Activated CD8-positive, alpha-beta memory T cell treated with anti-CD3 and anti-CD28 coated beads for 24 hours (primary cell): ENCODE results near the gene OR10AD1.

ENCODE experiments used
- DNase-seq: peaks from one replicate; pipeline ENCODE4 v3.0.0-alpha.2; 2020

OR10AD1 gene

DNA sequence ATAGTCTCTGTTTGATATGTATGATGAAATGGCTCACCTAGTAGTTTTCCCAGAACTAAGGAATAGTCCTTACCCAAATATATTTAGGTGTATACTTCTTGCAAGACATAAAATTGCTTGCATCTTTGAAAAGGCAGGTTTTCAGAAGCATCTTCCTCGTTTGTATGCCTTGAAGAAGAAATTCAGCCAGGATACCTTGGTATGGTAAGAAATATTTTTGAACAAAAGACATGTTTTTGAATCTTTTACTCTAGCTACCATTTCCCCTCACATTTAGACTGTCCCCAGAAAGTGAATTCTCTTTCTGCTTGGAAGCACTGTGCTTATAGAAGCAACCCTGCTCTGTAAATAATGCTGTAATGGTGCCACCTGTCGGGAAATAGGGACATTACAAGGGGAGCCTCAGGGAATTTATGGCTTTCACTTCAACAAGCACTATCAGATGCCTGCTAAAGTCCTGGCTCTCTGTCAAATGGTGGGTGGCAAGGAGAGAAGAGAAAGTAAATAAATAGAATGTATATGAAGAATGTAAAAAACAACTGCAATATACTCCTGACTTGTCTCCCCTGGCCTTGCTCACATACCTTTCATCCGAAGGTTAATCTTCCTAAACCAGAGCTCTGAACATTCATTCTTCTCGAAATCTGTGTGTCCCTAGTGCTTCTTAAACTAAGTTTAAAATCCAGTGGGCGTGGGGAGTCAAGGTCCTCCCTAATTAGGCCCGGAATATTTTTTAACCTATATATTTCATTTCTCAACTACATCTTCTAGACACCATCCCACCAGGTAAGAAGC lies 13.6 kb downstream of the OR10AD1 start:
- DNase-seq: peak; percentile 85

DNA sequence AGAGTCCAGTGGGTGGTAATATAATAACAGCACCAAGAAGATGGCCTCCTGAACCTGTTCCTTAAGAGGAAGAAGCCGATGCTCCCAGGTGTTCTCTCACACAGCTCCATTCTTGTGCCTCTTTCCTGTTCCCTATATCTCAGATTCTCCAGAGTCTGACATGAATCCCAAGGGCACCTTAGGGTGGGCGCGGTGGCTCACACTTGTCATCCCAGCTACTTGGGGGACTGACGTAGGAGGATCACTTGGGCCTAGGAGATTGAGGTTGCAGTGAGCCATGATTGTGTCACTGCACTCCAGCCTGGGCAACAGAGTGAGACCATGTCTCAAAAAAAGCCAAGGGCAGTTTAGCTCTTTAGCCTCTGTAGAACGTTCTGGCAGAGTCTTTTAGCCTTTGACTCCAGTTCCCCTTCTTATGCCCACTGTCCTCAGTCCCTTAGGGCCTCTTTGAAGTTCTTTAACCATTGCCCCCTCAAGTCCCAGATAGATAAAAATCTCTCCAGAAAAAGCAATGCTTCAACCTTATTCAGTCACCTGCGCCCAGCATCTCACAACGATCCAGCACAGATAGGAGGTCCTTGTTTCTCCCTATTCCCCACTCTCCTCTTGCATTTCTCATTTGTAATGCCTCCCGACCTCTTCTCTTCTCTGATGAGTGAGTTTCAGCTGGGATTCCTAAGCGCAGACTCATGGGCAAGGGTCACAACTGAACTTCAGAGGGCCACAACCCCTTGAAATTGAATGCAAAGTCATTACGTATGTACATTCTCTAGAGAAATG lies 15.0 kb downstream of the OR10AD1 start:
- DNase-seq: no peak

GRCh38 chr12:48185181-48185919 lies 17.7 kb downstream of the OR10AD1 start:
- DNase-seq: no peak

DNA sequence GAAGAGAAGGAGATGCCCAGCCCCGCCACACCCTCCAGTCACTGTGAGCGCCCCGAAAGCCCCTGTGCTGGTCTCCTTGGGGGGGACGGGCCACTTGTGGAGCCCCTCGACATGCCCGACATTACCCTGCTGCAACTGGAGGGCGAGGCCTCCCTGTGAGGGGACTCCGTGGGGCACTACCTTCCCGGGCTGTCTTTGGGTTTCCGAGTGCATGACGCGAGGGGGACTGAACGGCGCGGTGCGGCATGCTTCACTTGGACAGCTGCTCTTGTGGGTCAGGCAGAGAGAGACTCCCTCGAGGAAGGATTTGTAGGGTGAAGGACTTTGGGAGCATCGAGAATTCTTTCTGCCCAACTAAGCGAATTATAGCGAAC lies 18.6 kb downstream of the OR10AD1 start:
- DNase-seq: peak; percentile 59

GRCh38 chr12:48183876-48184548 lies 19.1 kb downstream of the OR10AD1 start:
- DNase-seq: no peak

DNA sequence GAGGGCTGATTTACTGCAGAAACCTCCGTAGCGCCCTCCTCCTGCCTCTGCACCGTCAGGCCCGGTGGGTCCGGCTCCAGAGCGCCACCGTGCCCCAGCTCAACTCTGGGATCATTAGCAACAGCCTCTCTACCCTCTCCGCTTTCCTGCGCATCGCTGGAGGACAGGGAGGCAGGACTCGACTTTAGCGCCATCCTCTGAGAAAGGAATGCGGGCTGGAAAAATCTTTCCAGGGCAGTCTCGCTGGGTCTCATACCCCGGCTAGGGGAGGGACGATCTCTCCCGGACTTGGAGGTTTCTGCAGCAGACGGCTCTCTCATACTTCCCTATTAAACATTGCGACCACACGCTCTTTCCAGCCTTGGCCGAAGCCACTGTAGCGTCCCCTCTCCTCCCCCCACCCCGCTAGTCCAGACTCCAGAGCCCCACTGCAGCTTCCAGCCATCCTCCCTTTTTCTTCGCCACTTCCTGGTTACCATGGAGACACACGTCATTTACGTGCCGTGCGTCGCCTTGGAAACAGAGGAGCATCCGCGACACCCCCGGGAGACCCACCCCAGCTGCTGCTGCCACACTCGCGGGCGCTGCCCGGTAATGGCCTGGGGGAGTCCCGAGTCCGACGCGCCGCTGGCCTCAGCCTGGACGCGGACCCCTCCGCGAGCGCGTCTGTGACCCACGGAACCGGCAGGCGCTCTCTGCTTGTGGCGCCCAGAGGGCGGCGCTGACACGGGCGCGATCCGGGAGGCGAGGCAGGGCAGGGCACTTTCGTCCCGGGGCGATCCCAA lies 19.8 kb downstream of the OR10AD1 start, which contains the start of gene CCDC184:
Gene CCDC184 (plus strand): TSS at position 554 of the 785 bp plus-strand sequence. CDS start 479 bp downstream, outside the sequence.
- peak; percentile 89 for DNase-seq

DNA sequence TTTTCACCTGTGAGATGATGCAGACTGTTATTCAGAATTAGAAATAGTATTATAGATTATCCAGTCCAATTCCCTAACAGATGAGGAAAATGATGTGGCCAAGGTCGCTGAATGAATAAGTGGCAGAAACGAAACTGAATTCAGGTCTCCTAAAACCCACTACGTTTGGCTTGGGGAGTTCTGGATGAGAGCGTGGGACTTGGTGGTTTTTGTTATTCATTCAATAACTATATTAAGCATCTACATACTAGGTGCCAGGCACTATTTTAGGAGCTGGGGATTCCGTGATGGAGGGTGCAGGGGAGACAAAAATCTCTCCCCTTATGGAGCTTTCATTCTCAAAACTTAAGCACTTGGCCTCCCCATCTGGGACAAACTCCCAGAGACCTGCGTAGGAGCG lies 20.5 kb downstream of the OR10AD1 start:
- no peak for DNase-seq

DNA sequence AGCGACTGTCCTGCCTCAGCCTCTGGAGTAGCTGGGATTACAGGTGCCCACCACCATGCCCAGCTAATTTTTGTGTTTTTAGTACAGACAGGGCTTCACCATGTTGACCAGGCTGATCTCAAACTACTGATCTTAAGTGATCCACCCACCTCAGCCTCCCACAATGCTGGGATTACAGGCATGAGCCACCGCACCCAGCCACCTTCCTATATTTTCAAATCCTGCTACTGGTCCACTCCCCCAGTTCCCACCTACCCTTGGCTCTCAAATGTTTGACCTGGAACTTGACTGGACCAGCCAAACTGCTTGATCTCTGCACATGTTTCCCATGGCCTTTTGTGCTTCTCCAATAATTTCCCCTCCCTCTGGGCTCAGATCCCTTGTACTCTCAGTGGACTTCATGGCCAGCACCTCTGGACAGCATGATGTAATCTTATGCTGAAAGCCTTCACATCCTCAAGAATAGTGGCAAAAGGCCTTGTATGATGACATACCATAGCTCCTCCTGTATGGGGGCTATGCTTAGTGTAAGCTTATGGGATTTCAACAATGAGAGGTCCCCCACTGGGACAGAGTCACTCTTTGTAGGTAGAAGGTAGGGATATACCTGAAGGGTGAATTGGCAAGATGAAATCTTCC lies 22.1 kb downstream of the OR10AD1 start:
- no peak for DNase-seq

DNA sequence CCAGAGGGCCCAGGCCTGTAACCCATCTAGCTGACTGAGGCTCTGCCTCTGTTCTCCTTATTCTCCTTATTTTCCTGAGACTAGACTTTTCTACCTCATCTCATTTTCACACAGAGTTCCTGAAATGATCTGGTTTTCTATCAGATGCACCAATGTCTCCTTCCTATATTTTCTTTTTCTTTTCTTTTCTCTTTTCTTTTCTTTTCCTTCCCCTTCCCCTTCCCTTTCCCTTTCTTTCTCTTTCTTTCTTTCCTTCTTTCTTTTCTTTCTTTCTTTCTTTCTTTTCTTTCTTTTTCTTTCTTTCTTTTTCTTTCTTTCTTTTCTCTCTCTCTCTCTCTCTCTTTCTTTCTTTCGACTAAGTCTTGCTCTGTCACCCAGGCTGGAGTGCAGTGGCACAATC lies 22.7 kb downstream of the OR10AD1 start:
- DNase-seq: no peak

- DNase-seq: no peak
Observed at GRCh38 chr12:48179466-48179865, 23.6 kb downstream of the OR10AD1 start.

DNA sequence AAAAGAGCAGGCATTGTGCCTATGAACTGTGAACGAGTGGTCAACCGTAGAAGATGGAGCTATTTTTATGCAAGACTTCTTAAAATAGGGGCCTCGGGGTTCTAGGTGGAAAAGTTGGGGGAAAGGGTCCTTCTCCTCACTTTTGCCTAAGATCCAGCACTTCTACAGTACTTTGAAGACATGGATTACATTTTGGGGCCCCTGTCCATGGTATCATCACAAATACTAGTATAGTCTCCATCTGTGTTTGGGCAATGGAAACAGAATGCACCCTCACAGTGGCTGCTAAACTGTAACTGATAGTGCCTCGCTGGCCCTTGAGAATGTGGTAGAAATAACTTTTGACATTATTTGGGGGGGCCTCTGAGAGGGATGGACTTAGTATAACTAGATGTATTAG lies 25.1 kb downstream of the OR10AD1 start:
- DNase-seq: no peak

DNA sequence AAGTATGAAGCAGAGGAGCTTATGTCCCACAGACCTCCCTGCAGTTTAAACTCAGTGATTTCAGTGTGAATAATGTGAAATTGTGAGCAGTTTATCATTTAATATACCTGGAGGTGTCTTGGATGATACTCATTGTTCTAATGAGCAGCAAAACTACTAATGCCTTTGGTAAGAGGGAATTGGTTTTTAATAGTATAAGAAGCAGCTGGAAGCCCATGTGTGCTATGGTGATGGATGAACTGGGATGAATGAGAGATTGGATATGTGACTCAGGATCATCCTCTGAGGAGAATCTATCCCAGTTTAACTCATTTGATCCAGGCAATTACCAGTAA lies 26.7 kb downstream of the OR10AD1 start:
- no peak for DNase-seq

DNA sequence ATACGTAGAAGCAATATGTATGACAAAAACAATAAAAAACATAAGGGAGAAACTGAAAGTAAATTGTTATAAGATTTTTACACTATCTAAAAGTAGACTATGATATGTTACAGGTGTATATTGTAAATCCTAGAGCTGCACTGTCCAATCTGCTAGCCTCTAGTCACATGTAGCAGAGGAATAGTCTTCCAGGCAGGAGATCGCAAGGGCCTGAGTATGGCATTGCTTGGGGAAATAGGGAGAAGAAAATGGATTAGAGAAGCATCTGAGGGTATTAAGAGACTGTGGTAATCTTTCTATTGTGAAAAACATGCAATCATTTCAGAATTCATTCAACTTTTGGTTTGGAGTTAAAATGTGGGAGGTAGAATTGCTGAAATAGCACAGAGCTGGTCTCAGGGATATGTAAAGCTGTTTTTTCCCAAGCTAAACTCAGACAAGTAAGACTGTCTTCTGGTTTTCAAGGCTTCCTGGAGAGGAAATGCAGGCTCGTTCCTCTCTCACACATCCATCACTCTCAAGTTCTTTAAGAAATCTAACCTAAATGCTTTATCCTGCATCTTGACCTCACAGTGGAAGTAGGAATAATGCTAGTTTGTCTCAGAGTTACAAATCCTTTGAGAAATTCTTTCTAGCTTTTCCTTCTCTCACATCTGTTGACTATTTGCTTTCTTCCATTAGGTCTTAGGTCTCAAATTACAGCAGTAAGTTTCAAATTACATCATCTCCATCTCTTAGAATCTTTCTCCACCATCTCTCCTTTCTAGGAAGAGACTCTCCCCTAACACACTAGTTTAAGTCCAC lies 27.3 kb downstream of the OR10AD1 start:
- no peak for DNase-seq

DNA sequence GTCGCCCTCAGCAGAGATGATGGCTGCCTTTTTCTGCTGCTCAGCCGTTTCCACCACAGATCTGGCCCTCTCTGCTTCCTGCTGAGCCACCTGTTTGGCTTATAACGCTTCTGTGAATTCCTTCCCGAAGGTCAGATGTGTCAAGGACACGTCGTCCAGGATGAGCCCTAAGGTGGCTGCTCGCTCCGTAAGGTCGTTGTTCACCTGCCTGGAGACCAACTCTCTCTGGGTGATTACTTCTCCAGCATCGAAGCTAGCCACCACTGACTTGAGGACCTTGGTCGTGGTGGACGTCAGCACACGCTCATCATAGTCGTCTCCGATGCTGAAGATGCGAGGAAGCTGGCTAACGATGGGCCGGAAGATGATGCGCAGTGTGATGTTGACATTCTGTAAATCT lies 34.1 kb downstream of the OR10AD1 start:
- no peak for DNase-seq

DNA sequence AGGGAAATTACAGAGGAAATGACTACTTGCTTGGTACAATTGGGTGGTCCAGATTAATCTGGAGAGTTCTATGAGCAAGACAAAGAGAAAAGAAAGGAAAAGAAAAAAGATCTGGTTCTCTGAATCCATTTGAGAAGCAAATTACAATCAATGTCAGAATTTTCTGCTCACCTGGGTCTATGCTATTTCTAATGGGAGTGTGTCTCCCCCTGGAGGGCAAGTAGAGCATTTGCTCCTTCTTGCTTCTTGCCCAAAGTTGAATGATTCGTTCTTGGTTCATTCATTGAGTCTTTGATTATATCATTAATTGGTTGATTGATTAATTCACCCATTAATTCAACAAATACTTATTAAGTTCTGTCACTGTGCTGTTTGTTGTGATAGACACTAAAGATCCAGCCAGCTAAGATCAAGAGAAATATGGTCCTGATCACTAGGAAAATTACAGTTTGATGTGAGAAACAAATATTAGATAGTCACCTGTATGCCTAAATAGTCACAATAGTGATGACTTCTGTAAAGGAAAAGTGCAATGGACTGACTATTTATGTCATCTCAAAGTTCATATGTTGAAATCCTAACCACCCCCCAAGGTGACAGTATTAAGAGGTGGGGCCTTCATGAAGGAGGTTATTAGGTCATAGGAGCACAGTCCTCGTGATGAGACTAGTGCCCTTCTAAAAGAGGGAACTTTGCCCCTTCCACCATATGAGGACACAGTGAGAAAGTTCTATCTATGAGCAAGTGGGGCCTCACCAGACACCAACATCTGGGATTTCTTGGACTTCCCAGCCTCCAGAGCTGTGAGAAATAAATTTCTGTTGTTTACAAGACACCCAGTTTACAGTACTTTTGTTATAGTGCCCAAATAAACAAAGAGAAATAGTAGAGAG lies 37.8 kb downstream of the OR10AD1 start:
- DNase-seq: peak; percentile 54

- DNase-seq: no peak
Observed at GRCh38 chr12:48164451-48164850, 38.6 kb downstream of the OR10AD1 start.

DNA sequence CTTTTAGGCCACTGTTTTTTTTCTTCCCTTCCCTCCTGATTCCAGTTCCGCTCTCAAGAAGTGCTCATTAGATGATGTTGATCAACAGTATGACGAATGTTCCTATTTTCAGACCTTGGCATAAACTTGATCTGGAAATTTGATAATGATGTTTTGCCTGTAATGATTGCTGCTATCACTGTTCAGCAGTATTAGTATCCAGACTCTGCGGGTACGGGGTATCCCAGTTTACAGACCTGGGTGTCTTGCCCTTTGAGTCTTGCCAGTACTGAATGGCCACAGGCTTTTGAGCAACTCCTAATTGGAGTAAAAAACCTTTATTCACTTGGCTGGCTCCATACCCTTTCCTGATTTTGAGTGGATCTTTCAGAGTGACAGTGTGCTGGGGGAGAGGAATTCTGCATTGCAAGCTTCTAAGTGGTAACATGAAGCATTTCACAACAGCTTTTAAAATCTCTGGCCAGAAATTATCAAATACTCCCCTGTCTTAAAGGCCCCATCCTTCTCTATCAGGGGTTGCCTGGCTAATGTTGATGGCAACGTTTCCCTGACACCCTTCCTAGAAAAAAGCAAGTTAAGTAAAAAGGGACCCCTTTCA lies 39.8 kb downstream of the OR10AD1 start:
- no peak for DNase-seq

DNA sequence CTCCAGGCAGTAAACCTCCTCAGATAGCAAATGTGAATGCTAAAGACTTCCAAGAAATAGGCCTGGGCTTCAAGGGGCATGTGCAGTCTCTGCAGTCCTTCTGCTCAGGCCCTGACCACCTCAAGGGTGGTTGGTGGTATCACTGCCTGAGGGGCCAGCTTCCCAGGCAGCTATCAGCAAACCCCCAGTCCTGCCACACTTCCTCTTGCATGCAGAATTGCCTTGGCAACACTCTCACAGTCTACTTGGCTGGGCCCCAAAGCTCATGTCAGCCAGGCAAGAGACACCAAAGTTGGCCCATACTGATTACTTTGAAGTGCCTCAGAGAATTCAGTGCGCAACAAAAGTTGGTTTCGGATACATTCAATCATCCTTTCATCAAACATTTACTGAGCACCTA lies 42.3 kb downstream of the OR10AD1 start:
- no peak for DNase-seq

DNA sequence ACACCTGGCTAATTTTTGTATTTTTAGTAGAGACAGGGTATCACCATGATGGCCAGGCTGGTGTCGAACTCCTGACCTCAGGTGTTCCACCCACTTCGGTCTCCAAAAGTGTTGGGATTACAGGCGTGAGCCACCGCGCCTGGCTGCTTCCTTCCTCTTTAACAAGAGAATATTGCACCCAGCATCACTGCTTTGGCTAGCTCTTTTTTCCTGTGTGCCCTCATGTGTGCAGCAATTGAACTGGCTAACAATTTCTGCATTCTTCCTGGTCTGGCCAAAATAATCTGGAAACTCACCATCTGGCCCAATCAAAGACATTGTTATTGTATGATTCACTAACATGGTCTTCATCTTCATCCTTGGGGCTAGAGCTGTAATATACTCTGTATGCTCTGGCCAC lies 43.0 kb downstream of the OR10AD1 start:
- DNase-seq: no peak
